Fibroblast of gingiva (primary cell): Measurements from ENCODE around the gene RASA3.

Experiments
- DNase-seq: peaks from one replicate; pipeline ENCODE4 v3.0.0-alpha.2; 2011; ENCODE audit warnings: low read depth

The RASA3 gene

DNA sequence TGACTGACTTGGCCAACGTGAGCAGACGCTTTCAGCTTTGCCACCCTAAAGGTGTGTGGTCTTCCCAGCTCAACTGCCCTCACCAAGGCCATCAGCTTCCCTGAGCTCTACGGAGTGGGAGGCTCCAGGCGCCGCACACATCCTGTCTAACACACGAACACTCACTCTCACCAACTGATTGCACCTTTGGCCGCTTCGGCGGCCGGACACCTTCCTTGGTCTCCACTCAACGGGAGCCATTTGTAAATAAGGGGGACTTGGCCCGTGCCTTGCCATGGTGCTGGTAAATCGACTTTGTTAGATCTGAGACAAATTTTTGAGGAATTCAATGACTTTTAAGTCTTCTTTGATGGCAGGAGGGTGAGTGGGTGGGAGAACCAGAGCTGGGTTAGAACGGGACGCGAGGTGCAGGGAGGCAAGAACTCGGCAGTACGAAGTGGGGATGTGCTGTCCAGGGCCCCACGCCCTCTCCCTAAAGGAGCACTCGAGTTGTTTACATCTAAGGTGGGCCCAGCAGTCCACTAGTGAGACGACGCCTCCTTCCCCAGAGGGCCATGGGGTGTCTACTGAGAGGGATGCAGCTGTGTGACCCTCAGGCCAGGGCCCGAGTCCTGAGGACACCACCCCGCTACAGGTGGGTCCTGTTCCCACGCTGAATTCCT is 163.0 kb downstream of the RASA3 start:
- no peak for DNase-seq

DNA sequence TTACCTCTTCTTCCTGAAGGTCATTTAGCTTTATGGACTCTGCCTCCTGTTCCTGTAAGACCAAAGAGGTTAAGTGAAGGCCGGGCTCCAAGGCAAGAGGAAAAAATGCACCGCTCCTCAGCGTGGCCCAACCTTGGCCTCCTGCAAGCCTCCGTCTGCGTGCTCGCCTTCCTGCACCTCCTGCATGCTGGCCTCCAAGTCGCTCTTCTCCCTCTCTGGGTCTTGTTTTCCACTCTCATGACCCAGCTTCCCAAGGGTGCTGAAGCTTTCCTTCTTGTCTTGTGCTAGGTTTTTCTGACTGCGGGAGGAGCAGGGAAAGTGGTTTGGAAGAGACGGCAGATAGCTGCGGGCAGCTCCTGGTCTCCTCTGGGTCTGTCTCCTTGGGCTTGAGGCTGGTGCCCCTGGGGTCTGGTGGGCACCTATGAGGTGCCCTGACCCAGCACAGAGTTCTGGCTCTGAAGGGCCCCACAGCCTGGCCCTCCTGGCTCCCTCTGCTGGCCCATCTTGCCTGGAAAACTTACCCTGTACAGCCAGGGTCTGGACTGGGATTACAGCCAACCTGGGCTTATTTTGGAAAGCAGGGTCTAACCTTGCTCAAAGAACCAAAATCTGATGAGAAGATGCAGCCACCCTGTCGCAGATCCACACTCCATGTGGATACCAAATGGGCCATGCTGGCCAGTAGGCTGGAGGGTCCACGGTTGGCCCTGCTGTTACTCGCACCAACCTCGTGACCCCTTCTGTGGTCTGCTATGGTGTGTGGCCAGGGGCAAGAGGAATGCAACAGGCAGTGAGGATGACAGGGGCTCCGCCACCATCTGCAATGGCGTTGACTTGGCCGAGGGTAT is 163.7 kb downstream of the RASA3 start:
- no peak for DNase-seq

DNA sequence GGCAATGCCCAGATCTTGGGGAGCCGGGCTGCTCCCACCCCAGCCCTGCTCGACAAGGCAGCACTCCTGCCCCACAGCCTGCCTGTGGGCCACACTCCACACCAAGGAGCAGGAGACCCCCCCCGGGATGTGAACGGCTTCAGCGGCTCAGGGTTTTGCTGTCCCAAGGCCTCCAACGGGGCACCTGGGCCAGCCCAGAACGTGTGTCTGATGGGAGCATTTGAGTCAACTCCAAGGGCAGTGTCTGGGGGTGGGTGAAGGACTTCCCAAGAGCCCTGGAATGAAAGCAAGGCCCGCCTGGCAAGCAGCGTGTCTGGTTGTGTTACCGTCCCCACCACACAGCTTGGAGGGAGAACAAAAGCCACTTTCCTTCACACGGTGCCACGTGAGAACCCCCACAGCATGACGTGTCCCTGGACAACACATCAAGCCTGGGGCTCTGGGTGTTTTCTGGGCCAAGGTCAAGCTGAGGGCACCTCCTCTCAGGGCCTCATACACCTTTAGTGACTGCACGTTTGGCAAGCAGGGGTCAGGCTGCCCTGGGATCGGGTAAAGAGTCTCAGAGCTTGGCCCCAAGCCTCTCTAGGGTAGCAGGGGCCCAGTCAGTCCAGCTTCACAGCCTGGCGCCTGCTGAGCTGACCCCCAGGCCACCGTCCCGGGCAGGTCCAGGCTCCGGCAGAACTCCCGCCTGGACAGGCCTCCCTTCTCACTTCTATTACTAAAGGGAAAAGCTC is 164.5 kb downstream of the RASA3 start:
- DNase-seq, result no peak

DNA sequence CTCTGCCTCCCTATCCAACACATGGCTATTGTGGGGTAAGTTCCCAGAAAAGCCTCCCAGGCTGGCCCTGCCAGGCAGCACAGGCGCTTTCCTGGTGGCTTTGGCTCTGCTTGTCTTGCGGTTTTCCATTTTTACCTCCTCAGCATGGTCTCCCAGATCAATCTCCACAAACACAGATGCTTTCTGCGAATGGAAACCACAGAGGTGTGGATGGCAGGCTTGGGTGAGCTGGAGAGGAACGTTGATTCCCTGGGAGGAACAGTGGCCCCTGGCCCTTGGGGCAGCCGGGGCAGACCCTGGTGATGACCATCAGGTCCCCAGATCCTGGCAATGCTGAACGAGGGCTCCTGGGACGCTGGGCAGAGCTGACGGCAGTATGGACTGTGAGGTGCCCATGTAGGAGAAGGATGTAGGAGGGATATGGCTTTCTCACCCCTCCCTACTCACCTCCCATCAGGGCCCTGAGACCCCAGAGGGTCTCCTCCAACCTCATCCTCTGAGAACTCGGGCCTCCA is 165.2 kb downstream of the RASA3 start:
- DNase-seq, result no peak

DNA sequence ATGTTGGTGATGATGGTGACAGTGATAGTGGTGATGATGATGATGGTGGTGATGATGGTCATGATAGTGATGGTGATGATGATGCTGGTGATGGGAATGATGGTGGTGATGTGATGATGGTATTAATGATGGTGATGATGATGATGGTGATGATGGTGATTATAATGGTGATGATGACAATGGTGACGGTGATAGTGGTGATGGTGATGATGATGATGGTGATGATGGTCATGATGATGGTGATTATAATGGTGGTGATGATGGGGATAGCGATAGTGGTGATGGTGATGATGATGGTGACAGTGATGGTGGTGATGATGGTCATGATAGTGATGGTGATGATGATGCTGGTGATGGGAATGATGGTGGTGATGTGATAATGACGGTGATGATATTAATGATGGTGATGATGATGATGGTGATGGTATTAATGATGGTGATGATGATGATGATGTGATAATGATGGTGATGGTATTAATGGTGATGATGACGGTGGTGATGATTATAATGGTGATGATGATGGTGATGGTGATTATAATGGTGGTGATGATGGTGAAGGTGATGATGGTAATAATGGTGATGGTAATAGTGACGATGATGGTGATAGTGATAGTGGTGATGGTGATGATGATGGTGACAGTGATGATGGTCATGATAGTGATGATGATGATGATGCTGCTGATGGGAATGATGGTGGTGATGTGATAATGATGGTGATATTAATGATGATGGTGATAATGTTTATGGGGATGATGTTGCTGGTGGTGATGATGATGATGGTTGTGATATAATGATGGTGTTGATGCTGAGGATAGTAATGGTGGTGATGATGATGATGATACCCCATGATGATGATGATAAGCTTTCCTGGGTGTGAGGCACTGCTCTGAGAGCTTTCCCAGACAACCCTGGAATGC is 166.2 kb downstream of the RASA3 start:
- no peak for DNase-seq

DNA sequence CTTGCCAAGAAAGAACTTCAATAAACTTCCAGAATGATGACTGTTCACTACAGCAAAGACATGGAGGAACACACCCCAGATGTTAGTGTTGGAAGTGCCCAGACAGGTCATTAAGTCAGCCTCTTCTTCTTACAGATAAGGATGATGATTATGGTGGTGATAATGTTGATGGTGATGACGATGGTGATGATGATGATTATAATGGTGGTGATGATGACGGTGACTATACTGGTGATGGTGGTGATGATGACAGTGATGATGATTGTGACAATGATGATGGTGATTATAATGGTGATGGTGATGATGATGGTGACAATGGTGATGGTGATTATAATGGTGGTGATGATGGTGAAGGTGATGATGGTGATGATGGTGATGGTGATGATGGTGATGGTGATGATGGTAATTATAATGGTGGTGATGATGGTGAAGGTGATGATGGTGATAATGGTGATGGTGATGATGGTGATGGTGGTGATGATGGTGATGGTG is 167.0 kb downstream of the RASA3 start:
- DNase-seq, result no peak

DNA sequence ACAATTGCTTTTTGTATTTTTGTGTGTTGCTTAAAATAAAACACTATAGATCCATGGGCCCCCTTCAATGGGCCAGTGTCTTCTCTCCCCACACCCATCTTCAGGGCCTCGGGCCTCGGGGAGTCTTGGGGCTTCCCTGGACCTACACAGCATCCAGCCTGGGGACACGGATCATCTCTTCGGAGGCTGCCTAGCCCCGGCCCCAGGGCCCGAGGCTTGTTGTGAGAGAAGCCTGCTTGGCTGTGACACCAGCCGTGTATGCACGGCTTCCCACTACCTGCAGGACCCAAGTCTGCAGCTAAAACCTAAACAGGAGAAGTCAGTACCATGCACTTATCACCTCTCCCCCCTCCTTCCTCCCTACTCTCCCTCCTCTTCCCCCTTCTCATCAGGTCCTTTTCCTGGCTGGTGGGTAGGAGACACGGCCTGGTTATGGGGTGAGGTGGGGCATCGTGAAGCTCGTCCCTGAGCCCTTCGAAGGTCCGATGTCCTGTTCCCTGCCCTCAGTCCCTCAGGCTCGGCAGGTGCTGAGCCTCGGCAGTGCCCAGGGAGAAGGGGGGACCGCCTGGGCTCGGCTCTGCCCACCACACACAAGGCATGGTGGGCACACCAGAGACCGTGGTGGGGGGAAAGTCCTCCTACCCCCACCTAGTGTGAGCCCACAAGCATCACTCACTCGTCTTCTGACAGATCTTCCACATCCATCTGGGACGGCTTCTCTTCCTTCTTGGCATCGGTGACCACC is 168.0 kb downstream of the RASA3 start:
- no peak for DNase-seq

DNA sequence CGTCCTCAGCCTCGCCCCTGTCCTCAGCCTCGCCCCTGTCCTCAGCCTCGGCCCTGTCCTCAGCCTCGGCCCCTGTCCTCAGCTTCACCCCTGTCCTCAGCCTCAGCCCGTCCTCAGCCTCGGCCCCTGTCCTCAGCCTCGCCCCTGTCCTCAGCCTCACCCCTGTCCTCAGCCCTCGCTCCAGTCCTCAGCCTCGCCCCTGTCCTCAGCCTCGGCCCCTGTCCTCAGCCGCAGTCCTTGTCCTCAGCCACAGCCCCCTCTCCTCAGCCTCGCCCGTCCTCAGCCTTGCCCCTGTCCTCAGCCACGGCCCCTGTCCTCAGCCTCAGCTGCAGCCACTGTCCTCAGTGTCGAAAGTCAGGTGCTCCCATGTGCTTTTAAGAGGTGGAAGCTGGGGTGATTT is 169.0 kb downstream of the RASA3 start:
- DNase-seq, result no peak

DNA sequence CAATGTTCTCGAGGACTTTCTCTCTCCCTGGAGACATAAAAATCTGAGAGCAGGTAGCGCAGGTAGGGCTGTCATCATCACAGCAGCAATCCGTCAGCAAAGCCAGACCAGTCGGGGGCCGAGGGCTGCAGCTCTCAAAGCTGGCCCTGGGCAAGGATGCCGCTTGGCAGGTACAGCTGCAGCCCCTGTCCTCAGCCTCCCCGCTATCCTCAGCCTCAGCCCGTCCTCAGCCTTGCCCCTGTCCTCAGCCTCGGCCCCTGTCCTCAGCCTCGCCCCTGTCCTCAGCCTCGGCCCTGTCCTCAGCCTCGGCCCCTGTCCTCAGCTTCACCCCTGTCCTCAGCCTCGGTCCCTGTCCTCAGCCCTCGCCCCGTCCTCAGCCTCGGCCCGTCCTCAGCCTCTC is 169.4 kb downstream of the RASA3 start:
- DNase-seq, result no peak

DNA sequence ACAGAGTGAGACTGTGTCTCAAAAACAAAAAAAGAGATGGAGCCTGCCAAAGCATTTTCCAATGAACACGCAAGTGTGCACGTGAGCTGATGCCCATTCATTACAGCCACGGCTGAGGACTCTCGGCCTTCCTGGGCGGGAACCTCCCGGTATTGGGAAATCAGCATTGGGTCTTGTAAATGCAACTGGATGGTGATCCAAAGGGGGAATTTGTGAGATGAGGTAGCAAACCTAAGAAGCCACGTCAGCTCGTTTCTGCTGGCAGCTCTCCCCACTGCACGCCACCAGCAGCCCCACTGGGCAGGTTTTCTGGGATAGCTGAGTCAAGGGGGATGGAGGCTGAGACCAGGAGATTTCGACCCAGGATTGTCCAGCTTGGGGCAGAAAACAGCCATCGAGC is 170.0 kb downstream of the RASA3 start:
- DNase-seq, result no peak

DNA sequence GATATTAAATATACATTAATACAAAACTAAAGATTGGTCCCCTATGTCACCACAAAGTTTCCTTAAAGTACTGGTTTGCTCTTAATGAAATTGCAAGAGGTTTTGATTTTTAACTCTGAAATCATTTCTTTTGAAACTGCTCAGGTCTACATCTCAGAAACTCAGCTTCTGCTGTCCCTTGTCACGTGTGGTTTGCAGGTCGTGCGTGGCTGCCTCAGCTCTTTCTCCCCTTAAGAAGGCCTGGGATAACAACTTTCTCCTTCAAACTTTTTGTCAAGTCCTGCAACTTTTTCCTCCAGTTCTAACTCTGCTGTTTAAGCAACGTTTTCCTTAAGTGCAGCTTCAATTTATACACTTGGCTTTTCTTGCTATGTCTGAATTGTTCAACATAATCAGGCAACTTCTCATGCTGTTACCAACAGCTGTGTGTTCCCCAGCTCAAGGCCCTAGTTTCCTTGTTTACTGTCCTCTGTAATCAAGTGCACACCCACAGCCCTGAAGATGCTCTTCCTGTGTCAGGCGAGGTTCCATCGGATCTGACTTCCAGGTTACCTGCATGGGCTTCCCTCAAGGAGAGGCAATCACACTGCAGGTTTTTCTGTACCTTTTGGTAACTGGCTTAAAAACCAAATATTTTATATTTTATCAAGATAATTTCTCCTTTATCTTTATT is 172.0 kb downstream of the RASA3 start:
- no peak for DNase-seq

DNA sequence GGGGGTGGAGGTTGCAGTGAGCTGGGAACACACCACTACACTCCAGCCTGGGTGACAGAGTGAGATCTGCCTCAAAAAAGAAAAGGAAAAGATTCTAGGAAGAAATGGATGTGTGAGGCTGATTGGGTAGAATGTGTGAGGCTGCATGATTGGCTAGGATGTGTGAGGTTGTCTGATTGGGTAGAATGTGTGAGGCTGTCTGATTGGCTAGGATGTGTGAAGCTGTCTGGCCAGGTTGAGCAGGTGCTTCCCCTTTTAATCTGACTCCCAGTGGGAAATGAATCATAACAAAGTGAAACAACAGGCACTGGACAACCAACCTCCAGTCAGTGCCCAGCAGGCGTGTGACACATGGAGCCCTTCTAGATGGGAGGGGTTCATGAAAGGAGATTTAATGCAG is 173.2 kb downstream of the RASA3 start:
- no peak for DNase-seq

DNA sequence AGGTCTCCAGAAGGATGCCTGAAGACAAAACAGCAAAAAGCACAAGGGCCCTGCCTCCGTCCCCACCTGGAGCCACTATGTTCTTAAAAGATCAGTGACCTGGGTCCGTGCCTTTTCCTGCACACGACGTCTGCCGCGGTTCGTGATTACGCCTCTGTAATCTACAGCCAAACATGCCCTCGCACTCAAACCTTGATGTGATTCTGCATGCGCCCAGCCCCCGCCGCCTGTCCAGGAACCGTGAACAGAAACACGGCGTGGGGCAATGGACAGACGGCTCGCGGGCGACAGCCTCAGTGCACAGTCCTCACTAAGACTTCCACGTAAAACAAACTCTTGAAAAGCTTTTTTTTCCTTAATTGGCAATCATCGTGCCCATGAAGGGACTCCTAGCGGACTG is 174.1 kb downstream of the RASA3 start:
- DNase-seq, result no peak

DNA sequence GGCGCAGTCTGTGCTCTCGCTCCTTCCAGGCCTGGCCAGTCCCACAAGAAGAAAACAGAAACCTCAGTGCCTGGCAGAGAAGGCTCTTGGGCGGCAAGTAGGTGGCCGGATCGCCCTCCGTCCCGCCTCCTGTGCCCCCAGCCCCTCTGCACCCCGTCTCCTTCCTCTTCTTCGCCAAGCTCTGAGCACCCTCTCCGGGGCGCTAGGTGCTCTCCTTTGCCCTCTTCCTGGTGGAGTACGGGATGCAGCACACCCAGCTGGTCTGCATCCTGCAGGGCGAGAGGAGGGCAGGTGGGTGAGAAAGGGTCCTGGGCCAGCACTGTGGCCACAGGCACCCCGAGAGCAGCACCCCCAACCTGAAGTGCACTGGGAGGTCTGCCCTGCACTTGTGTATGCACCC is 175.9 kb downstream of the RASA3 start:
- DNase-seq, result no peak

DNA sequence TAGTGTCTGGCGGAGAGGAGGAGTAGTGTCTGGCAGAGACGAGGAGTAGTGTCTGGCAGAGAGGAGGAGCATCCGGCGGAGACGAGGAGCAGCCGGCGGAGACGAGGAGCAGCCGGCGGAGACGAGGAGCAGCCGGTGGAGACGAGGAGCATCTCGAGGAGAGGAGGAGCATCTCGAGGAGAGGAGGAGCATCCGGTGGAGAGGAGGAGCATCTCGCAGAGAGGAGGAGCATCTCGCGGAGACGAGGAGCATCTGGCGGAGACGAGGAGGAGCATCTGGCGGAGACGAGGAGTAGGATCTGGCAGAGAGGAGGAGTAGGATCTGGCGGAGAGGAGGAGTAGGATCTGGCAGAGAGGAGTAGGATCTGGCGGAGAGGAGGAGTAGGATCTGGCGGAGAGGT is 176.7 kb downstream of the RASA3 start:
- DNase-seq, result no peak

DNA sequence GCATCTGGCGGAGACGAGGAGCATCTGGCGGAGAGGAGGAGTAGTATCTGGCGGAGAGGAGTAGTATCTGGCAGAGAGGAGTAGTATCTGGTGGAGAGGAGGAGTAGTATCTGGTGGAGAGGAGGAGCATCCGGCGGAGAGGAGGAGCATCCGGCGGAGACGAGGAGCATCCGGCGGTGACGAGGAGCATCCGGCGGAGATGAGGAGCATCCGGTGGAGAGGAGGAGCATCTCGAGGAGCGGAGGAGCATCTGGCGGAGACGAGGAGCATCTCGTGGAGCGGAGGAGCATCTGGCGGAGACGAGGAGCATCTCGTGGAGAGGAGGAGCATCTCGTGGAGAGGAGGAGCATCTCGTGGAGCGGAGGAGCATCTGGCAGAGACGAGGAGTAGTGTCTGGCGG is 177.2 kb downstream of the RASA3 start:
- DNase-seq, result no peak

DNA sequence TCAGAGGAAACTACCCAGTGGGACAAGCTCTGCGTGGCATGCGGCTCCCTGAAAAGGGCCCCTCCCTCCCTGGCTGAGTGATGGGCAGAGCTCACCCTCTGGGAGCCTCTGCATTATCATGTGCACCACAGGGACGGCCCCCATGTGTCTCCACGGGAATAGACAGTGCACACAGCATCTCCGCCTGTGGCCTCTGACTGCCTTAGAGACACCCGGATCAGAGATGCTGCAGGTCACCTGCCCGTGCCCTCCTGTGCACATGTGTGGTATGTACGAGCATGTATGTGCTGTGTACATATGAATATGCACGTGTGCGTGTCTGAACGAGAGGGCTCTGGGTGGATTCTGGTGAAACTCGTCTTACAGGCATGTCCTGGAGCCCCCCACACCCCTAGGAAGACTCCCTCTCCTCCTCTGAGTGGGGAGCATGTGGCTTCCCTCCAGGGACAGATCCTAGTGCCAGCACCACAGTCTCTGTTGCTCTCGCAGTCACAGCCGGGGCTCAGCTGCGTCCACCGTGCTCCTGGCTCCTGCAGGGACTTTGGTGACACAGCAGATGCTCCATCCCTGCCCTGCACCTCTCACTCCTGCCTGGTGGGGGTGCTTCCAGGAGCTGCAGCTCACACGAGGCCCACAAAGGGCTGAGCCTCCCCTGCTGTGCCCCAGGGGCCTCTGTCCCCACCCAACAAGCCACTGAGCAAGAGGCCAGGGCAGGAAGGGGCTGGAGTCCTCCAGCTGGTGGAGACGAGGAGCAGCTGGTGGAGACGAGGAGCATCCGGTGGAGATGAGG is 178.2 kb downstream of the RASA3 start:
- DNase-seq, result no peak

DNA sequence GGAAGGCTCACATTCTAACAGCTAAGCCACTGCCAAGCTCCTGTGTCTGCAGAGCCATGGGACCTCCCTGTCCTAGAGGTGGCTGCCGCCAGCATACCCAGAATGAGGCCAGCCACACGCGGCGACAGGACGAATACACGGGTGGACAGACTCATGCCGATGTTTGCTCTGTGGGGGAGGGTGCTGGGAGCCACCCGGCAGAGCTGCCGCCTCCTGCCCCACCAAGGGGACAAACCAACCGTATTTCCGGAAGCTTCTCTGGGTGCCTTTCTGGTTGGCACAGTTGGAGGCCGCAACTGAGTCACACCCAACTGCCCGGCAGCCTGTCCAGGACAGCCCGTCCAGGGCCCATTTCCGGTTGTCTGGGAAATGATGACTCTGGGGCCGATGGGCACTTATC is 178.9 kb downstream of the RASA3 start:
- no peak for DNase-seq

DNA sequence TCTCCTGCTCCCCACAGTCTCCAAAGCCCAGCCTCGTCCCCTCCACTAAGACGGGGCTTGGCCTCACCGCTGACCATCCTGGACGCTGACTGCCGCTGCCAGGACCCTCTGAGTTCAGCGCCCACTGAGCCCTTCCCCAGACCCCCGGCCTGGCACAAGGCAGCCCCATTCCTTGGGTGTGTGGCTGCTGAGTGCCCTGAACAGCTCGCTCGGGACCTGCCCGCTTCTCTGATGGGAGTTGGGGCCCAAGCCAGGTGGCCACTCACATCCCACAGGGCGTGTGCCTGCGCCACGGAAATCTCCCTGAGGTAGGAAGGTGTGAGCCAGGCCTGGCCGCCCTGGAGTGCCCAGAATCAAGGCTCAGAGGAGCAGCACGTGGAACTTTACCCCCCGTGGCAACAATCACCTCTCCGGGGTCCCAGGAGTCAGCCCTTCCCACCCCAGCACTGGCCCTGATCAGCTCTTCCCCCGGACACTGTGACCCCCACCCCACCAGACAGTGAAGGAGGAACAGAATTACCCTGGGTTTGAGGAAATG is 179.4 kb downstream of the RASA3 start:
- DNase-seq, result no peak
